IPS DF 6.9 (cell line): ENCODE data around the gene CLTCL1.
"Not testable (repeated sequence)": the region's sequence is repeated elsewhere in the genome, so short reads cannot be mapped to it uniquely, and the experiment has no call there.

Experiments used
- DNase-seq: peaks from one replicate; pipeline ENCODE4 v3.0.0-alpha.2; 2013; ENCODE audit warnings: low read depth, low spot score
- H3K27ac ChIP-seq: one replicate; pipeline ENCODE4 v1.5.1; 2013; ENCODE audit warnings: low read length, control low read depth
- H3K27me3 ChIP-seq: 2 replicates; pipeline ENCODE4 v1.6.1; 2013; ENCODE audit warnings: mild to moderate bottlenecking, low read length; ENCODE audit not compliant: control insufficient read depth, insufficient read depth
- H3K36me3 ChIP-seq: 2 replicates; pipeline ENCODE4 v1.6.1; 2013; ENCODE audit warnings: low read length; ENCODE audit not compliant: control insufficient read depth, insufficient read depth
- H3K4me1 ChIP-seq: 2 replicates; pipeline ENCODE4 v1.6.1; 2013; ENCODE audit warnings: low read length; ENCODE audit not compliant: control insufficient read depth, insufficient read depth
- H3K4me3 ChIP-seq: 2 replicates; pipeline ENCODE4 v1.5.1; 2013; ENCODE audit warnings: mild to moderate bottlenecking, low read length
- H3K9me3 ChIP-seq: 2 replicates; pipeline ENCODE4 v1.6.1; 2013; ENCODE audit warnings: low read length, inconsistent platforms; ENCODE audit not compliant: control insufficient read depth, insufficient read depth
- WGBS: extraction: QIAGEN DNeasy Blood & Tissue Kit; methylation state at CpG from one replicate; pipeline ENCODE4 v1.1.7; 2013; ENCODE audit warnings: mixed read lengths, missing lambda C conversion rate; ENCODE audit not compliant: insufficient read length, insufficient coverage; 5-methylcytosine and 5-hydroxymethylcytosine counted together

Gene CLTCL1

DNA sequence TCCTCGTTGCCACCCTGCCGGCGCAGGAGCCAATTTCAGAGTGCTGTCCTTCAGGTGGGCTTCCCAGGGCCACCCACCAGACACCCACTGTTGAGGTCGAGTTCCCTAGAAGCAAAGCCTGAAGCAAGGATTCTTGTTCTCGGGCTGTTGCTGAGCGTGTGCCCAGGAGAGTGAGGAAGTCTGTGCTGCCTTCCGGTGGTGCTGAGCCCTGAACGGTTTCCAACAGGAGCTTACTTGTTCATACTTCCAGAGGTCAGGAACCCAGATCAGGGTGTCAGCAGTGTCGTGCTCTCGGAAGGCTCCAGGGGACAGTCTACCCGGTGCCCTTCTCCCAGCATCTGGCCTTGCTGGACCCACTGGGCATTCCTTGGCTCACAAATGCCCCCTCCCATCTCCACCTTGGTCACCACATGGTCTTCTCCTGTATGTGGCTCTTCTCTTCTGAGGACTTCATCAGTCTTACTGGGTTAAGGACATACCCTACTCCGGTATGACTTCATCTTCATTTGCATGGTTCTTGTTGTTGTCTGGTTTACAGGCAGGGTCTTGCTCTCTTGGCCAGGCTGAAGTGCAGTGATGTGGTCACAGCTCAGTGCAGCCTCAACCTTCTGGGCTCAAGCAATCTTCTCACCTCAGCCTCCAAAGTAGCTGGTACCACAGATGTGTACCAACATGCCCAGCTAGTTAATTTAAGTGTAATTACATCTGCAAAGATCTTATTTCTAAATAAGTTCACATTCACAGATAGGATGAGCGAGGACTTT is 124.2 kb downstream of the CLTCL1 start:
- Histone ChIP-seq H3K36me3 (no peaks in the 10 kb centered on the region), H3K27me3 (no peaks in the 10 kb centered on the region; the same call in 1 of the 2 replicates), H3K4me3 (no peak overlapping the region), H3K27ac (no peak overlapping the region), H3K4me1 (peaks cover 2% of the 10 kb centered on the region; the same call in 1 of the 2 replicates), H3K9me3 (no peaks in the 10 kb centered on the region)
- WGBS = no CpG with 5 or more reads among the region's 13 CpGs
- no peak for DNase-seq

DNA sequence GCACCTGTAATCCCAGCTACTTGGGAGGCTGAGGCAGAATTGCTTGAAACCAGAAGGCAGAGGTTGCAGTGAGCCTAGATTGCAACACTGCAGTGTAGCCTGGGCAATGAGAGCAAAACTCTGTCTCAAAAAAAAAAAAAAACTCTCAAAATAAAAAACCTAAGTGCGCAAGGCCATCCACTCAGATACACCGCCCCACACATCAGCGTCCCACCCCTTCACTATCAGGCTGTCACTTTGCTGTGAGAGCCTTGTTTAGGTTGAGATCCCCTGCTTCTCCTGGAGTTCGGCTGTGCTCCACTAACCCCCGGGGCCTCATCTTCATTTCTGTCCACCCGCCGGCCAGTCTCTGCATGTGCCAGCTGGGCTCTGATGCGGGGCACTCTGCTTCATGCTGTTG is 125.1 kb downstream of the CLTCL1 start:
- H3K36me3 ChIP-seq = no peaks in the 10 kb centered on the region
- H3K4me1 ChIP-seq = peaks cover 2% of the 10 kb centered on the region; the same call in 1 of the 2 replicates
- WGBS = no CpG with 5 or more reads among the region's 8 CpGs
- DNase-seq = no peak
- H3K27me3 ChIP-seq = no peaks in the 10 kb centered on the region; the same call in 1 of the 2 replicates
- no peak overlapping the region for H3K27ac ChIP-seq
- H3K9me3 ChIP-seq = no peaks in the 10 kb centered on the region
- no peak overlapping the region for H3K4me3 ChIP-seq

DNA sequence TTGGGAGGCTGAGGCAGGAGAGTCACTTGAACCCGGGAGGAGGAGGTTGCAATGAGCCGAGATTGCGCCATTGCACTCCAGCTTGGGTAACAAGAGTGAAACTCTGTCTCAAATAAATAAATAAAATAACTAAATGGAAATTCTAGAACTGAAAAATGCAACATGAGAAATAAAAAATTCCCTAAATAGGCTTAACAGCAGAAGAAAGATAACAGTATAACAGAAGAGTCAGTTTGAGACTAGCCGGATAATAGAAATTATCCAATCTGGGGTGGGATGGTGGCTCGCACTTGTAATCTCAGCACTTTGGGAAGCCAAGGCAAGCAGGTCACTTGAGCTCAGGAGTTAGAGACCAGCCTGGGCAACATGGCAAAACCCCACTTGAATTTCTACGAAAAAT is 127.1 kb downstream of the CLTCL1 start:
- no peaks in the 10 kb centered on the region for H3K36me3 ChIP-seq
- WGBS = no CpG with 5 or more reads among the region's 6 CpGs
- H3K4me3 ChIP-seq = no peak overlapping the region
- DNase-seq = no peak
- H3K27ac ChIP-seq = no peak overlapping the region
- H3K9me3 ChIP-seq = no peaks in the 10 kb centered on the region
- H3K27me3 ChIP-seq = no peaks in the 10 kb centered on the region
- H3K4me1 ChIP-seq = no peaks in the 10 kb centered on the region

DNA sequence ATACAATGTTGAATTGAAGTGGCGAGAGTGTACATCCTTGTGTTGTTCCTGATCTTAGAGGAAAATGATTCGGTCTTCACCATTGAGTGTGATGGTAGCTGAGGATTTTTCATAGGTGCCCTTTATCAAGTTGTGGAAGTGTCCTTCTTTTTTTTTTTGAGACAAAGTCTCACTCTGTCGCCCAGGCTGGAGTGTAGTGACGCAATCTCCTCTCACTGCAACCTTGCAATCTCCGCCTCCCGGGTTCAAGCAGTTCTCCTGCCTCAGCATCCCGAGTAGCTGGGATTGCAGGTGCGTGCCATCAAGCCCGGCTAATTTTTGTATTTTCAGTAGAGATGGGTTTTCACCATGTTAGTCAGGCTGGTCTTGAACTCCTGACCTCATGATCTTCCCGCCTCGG is 132.9 kb downstream of the CLTCL1 start:
- H3K27ac ChIP-seq, H3K9me3 ChIP-seq: not testable (repeated sequence)
- WGBS = no CpG with 5 or more reads among the region's 11 CpGs

DNA sequence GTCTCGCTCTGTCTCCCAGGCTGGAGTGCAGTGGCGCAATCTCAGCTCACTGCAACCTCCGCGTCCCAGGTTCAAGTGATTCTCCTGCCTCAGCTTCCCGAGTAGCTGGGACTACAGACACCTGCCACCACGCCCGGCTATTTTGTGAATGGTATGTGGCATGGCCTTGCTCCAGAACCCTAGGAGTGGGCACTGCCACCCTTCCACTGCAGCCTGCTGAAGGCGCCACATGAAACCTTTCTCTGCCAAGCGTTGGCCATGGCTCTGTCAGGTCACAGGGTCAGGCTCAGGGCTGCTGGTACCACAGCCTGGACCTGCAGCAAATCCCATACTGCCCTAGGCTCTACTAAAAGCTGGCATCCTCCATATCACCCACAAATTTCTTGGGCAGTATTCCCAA is 135.4 kb downstream of the CLTCL1 start:
- DNase-seq, H3K27ac ChIP-seq, H3K9me3 ChIP-seq, H3K4me1 ChIP-seq, H3K4me3 ChIP-seq, H3K36me3 ChIP-seq: not testable (repeated sequence)
- no CpG with 5 or more reads among the region's 9 CpGs for whole genome bisulfite sequencing
- peaks cover 16% of the 10 kb centered on the region for H3K27me3 ChIP-seq

More for the DNA sequence above, 132.9 kb downstream of the CLTCL1 start:
- not testable (repeated sequence) for DNase-seq, H3K27me3 ChIP-seq, H3K4me3 ChIP-seq, H3K36me3 ChIP-seq, H3K4me1 ChIP-seq

DNA sequence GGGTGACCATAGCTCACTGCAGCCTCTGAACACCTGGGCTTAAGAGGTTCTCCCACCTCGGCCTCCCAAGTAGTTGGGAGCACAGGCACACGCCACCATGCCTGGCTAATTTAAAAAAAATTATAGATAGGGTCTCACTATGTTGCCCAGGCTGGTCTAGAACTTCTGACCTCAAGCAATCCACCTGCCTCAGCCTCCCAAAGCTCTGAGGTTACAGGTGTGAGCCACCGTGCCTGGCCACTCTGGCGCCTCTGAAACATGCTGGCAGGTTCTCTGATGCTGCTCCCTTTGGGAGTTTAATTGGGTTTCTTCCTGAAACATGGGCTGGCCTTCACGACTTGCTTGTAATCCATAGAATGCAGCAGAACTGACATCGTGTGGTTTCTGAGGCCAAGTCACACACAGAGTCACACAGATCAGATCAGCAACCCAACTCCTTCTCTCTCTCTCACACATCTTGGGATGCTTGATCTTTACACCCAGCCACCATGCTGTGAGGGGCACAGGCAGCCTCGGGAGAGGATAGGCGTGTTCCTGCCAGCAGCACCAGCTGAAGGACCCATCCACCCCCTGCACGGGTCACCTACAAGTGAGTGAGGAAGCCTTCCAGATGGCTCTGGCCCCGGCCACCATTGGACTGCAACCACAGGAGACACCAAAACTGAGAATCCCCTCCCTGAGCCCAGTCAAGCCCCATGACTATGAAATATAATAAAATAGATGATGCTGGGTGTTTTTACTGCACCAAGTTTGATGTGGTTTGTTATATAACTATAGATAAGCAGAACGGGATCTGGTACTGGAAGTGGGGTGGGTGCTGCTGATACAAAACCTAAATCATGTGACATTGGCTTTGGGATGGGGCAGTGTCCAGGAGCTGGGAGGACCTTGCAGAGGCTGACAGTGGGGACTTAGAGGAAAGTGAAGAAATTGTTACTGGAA is 138.3 kb downstream of the CLTCL1 start:
- no peaks in the 10 kb centered on the region for H3K36me3 ChIP-seq
- H3K27me3 ChIP-seq = peaks cover 39% of the 10 kb centered on the region
- WGBS = no CpG with 5 or more reads among the region's 11 CpGs
- no peak overlapping the region for H3K27ac ChIP-seq
- H3K4me3 ChIP-seq = no peak overlapping the region
- no peaks in the 10 kb centered on the region for H3K9me3 ChIP-seq
- DNase-seq = no peak
- no peaks in the 10 kb centered on the region for H3K4me1 ChIP-seq

DNA sequence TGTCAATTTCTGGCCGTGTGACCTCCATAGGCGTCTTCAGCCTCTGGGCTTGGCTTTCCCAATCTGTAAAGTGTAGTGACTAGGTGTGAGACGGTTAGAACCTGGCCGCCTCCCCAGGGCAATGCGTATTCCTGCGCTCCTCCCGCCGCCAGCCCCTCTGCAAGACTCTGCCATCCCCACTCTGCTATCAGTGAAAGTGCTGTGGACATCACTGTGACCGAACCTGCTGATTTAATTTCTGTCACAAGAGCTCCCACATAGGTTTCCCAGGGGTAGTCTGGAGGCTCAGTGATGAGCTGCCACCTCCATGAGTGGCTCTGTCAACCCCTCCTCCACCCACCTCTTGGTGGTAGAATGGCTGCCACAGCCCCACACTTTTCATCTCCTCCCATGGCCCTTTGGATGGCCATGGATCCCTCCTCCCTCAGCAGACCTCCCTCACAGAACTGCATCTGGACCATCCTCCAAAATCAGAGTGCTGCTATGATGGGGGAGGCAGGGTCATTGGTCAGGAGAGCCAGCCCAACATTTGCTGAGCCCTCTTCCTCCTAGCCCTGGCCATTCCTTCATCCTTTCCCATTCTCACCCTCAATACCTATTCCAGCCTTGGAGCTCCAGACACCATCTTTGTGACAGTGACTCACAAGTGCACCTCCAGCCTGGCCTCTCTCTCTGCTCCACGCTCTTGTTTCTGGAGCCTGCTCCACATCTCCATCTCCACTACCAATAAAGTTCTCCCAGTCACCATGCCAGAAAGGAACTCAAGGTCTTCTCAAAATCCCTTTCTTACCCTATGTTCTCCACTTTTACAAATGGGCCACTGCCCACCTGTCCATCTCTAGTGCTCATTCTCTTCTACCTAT is 140.0 kb downstream of the CLTCL1 start:
- Histone ChIP-seq H3K27me3 (peaks cover 47% of the 10 kb centered on the region), H3K9me3 (no peaks in the 10 kb centered on the region), H3K4me3 (no peak overlapping the region), H3K4me1 (peaks cover 3% of the 10 kb centered on the region; the same call in 1 of the 2 replicates), H3K27ac (no peak overlapping the region), H3K36me3 (no peaks in the 10 kb centered on the region)
- no peak for DNase-seq
- WGBS = no CpG with 5 or more reads among the region's 10 CpGs

DNA sequence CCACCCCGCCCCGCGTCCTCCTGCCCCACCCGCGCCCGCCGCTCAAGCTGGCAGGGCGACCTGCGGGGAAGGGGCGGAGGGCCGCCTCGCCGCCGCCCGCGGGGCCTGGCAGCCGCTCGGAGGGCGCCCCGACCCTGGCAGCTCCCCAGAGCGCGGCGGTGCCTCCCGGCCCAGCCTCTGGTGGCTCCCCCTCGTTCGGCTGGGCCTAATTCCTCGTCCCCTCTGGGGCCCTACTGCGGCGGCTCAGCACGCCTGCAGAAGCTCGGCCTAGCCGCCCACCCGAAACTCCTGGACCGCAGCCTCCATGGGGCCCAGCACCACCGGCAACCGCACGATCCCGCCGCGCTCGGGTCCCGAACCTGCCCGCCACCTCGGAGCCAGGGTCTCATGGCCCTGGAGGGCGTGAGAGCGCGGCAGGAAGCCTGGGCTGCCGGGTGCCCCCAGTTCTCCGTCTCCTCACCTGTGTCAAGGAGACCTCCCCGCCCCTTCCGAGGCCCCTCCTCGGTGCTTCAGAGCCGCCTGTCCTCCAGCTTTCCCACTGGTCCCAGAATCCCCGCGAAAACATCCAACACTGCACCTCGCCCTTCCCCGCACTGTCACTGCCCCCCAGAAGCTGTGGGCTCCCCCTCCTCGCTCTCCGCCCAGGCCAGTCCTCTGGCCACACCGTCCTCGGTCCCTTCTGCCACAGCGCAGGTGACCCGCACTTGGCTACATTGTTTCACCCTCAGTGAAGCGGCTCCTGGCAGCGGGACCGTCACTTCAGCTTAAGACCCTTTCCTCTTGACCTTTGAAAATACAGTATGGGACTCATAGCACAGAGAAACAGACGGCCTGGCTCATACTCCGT is 140.8 kb downstream of the CLTCL1 start:
- Histone ChIP-seq H3K36me3 (no peaks in the 10 kb centered on the region), H3K4me1 (peaks cover 3% of the 10 kb centered on the region; the same call in 1 of the 2 replicates), H3K27me3 (peaks cover 47% of the 10 kb centered on the region), H3K4me3 (no peak overlapping the region), H3K27ac (no peak overlapping the region), H3K9me3 (no peaks in the 10 kb centered on the region)
- DNase-seq = no peak
- no CpG with 5 or more reads among the region's 68 CpGs for WGBS

DNA sequence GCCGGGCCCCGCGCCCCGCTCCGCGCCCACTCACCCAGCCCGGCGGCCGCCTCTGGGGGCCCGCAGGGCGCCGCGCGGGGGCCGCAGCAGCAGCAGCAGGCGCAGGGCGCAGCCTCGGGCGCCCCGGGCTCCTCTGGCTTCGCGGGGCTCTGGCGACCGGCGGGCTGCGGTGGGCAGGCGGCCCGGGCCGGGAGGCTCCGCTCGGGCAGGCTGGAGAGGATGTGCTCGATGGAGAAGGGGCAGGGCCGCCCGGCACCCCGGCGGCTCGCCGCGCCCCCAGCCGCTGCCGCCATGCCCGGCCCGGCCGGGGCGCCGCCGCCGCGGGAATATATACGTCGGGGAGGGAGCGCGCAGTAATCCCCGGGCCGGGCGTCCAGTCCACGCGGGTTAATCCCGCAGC is 141.5 kb downstream of the CLTCL1 start, which contains the start of gene GSC2:
GSC2 (minus strand) TSS at position 302 of the 400 bp plus-strand sequence; CDS start at position 293, 9 bp downstream.
- WGBS = no CpG with 5 or more reads among the region's 59 CpGs
- Histone ChIP-seq H3K36me3 (no peaks in the 10 kb centered on the region), H3K4me1 (peaks cover 3% of the 10 kb centered on the region; the same call in 1 of the 2 replicates), H3K27me3 (peaks cover 47% of the 10 kb centered on the region), H3K27ac (no peak within 1 kb of the TSS), H3K9me3 (no peaks in the 10 kb centered on the region), H3K4me3 (peak within 1 kb of the TSS; percentile 14; the same call in 1 of the 2 replicates)
- DNase-seq = no peak
